Measurements from ENCODE around the gene DRG2.
A peak's percentile ranks its signal among the peaks of the same experiment; 100 is the strongest.

- peak; percentile 39 to 54; a peak in 3 of 4 replicates for TF ChIP-seq RAD21 (IDR thresholded peaks at IDR 0.05 in 1 of 2, conservative IDR thresholded peaks at IDR 0.05 in 1 of 2; ENCODE audit: low read depth in 2 of 2, low read length in 2 of 2)
- TF ChIP-seq GABPA (IDR thresholded peaks at IDR 0.05; ENCODE audit: borderline replicate concordance, insufficient read depth, low read length), result no peak
- TF ChIP-seq, protein P1, sequence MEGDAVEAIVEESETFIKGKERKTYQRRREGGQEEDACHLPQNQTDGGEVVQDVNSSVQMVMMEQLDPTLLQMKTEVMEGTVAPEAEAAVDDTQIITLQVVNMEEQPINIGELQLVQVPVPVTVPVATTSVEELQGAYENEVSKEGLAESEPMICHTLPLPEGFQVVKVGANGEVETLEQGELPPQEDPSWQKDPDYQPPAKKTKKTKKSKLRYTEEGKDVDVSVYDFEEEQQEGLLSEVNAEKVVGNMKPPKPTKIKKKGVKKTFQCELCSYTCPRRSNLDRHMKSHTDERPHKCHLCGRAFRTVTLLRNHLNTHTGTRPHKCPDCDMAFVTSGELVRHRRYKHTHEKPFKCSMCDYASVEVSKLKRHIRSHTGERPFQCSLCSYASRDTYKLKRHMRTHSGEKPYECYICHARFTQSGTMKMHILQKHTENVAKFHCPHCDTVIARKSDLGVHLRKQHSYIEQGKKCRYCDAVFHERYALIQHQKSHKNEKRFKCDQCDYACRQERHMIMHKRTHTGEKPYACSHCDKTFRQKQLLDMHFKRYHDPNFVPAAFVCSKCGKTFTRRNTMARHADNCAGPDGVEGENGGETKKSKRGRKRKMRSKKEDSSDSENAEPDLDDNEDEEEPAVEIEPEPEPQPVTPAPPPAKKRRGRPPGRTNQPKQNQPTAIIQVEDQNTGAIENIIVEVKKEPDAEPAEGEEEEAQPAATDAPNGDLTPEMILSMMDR (IDR thresholded peaks at IDR 0.05; ENCODE audit: control extremely low read depth in 1 of 3, insufficient read depth in 1 of 3, low read depth in 1 of 3, low read length in 3 of 3), result peak; percentile 51 to 67 (median 60)
- TF ChIP-seq HDAC2 (IDR thresholded peaks at IDR 0.05; ENCODE audit: borderline replicate concordance in 1 of 2, low read depth in 2 of 2, low read length in 2 of 2), result no peak
- no peak for TF ChIP-seq EZH2 (IDR thresholded peaks at IDR 0.05; ENCODE audit: low read depth, low read length, severe bottlenecking)
- no peak for TF ChIP-seq YY1 (IDR thresholded peaks at IDR 0.05; ENCODE audit: low read depth, low read length)
- no peak for TF ChIP-seq EP300 (IDR thresholded peaks at IDR 0.05; ENCODE audit: borderline replicate concordance in 1 of 2, low read depth in 2 of 2, low read length in 2 of 2)
- no peak for TF ChIP-seq RFX5 (IDR thresholded peaks at IDR 0.05; ENCODE audit: borderline replicate concordance, low read depth, low read length)
- TF ChIP-seq, protein P2, sequence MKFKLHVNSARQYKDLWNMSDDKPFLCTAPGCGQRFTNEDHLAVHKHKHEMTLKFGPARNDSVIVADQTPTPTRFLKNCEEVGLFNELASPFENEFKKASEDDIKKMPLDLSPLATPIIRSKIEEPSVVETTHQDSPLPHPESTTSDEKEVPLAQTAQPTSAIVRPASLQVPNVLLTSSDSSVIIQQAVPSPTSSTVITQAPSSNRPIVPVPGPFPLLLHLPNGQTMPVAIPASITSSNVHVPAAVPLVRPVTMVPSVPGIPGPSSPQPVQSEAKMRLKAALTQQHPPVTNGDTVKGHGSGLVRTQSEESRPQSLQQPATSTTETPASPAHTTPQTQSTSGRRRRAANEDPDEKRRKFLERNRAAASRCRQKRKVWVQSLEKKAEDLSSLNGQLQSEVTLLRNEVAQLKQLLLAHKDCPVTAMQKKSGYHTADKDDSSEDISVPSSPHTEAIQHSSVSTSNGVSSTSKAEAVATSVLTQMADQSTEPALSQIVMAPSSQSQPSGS (IDR thresholded peaks at IDR 0.05; ENCODE audit: low read length), result no peak
- no peak for TF ChIP-seq HDAC6 (IDR thresholded peaks at IDR 0.05; ENCODE audit: low read depth, low read length)
- no peak for TF ChIP-seq RBBP5 (IDR thresholded peaks at IDR 0.05; ENCODE audit: borderline replicate concordance, low read depth, low read length)
- no peak for TF ChIP-seq POLR2AphosphoS5 (IDR thresholded peaks at IDR 0.05; ENCODE audit: low read depth, low read length)
Observed at GRCh38 chr17:18139949-18140348, 52.2 kb downstream of the DRG2 start.
